ENCODE measurements around the gene MICAL2. TPM values are rescaled to one million over a fixed set of nuclear protein-coding genes. Genes with fewer than 3 reads are reported as not detected.

The MICAL2 gene
- total RNA-seq, 4 donors from 2014 or later: 24.7 to 53.7 (median 37.0) TPM

- H3K4me1 ChIP-seq: peaks cover 30 to 31% of the 10 kb centered on the region in 2 donors
- intact Hi-C loops (cut with DNase I; ENCODE audit: low total_unique reads) (loop anchor here (5.0 kb wide), 1 partner anchor 102 kb away; no protein-coding TSS in a partner anchor), in situ Hi-C loops (cut with MboI; ENCODE audit: low sequenced_read_pairs in 4 of 4) (no loop called here)
- H3K4me3 ChIP-seq: no peak overlapping the region
- DNase-seq (peak; percentile 41 to 64), ATAC-seq (peak in 1 of 2 donors; percentile 13)
- TF ChIP-seq CTCF (IDR thresholded peaks at IDR 0.05 in 4 of 5, conservative IDR thresholded peaks at IDR 0.05 in 1 of 5): no peak
- peaks cover 0 to 31% of the 10 kb centered on the region in 2 donors for H3K36me3 ChIP-seq
- no peaks in the 10 kb centered on the region for H3K27me3 ChIP-seq
- H3K27ac ChIP-seq: no peak overlapping the region
- H3K9me3 ChIP-seq: no peaks in the 10 kb centered on the region
Observed at GRCh38 chr11:12224537-12224893, 114.1 kb downstream of the MICAL2 start.

- Histone ChIP-seq H3K9me3 (no peaks in the 10 kb centered on the region), H3K4me3 (no peak overlapping the region), H3K27ac (no peak overlapping the region), H3K36me3 (peaks cover 0 to 31% of the 10 kb centered on the region in 2 donors), H3K4me1 (peaks cover 25 to 26% of the 10 kb centered on the region in 2 donors), H3K27me3 (no peaks in the 10 kb centered on the region)
- intact Hi-C loops (cut with DNase I; ENCODE audit: low total_unique reads) (no loop called here), in situ Hi-C loops (cut with MboI; ENCODE audit: low sequenced_read_pairs in 4 of 4) (no loop called here)
- ATAC-seq: no peak
- no peak for DNase-seq
- TF ChIP-seq POLR2A (IDR thresholded peaks at IDR 0.05) (no peak), CTCF (IDR thresholded peaks at IDR 0.05 in 4 of 5, conservative IDR thresholded peaks at IDR 0.05 in 1 of 5) (no peak)
Observed at GRCh38 chr11:12225046-12225739, 114.8 kb downstream of the MICAL2 start.

DNA sequence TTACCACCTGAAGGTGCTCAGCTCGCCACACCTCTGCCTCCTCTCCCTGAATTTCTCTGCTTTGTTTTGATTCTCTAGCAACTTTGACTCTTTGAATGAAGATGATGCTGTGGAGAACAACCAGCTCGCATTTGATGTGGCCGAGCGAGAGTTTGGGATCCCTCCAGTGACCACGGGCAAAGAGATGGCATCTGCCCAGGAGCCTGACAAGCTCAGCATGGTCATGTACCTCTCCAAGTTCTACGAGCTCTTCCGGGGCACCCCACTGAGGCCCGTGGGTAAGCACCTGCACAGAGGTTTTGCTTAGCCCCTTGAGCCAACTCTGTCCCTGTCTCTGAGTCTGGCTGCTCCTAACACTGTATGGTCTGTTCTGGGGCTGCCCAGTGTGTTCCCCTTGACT lies 115.7 kb downstream of the MICAL2 start:
- no peak overlapping the region for H3K4me3 ChIP-seq
- intact Hi-C loops (cut with DNase I; ENCODE audit: low total_unique reads) (no loop called here), in situ Hi-C loops (cut with MboI; ENCODE audit: low sequenced_read_pairs in 4 of 4) (no loop called here)
- H3K9me3 ChIP-seq: no peaks in the 10 kb centered on the region
- H3K4me1 ChIP-seq: peaks cover 16 to 17% of the 10 kb centered on the region in 2 donors
- H3K27ac ChIP-seq: no peak overlapping the region
- ATAC-seq: no peak
- peaks cover 0 to 31% of the 10 kb centered on the region in 2 donors for H3K36me3 ChIP-seq
- no peaks in the 10 kb centered on the region for H3K27me3 ChIP-seq
- DNase-seq: no peak
- TF ChIP-seq POLR2A (IDR thresholded peaks at IDR 0.05): no peak
- no peak for TF ChIP-seq CTCF (IDR thresholded peaks at IDR 0.05 in 4 of 5, conservative IDR thresholded peaks at IDR 0.05 in 1 of 5)

- in situ Hi-C loops (cut with MboI; ENCODE audit: low sequenced_read_pairs in 4 of 4): no loop called here
- DNase-seq (no peak), ATAC-seq (no peak)
- no peak overlapping the region for H3K27ac ChIP-seq
- H3K4me3 ChIP-seq: no peak overlapping the region
- TF ChIP-seq POLR2A (IDR thresholded peaks at IDR 0.05) (no peak), CTCF (IDR thresholded peaks at IDR 0.05 in 4 of 5, conservative IDR thresholded peaks at IDR 0.05 in 1 of 5) (no peak)
- no peaks in the 10 kb centered on the region for H3K9me3 ChIP-seq
- no peaks in the 10 kb centered on the region for H3K27me3 ChIP-seq
- intact Hi-C loops (cut with DNase I; ENCODE audit: low total_unique reads): no loop called here
- peaks cover 0 to 28% of the 10 kb centered on the region in 2 donors for H3K36me3 ChIP-seq
- no peaks in the 10 kb centered on the region for H3K4me1 ChIP-seq
Observed at GRCh38 chr11:12229450-12230229, 119.2 kb downstream of the MICAL2 start.

Data from gastrocnemius medialis (tissue), 4 donors.